GM21825 (cell line): Measurements from ENCODE around the gene ELOA2.
"Not testable (repeated sequence)": the region's sequence is repeated elsewhere in the genome, so short reads cannot be mapped to it uniquely, and the experiment has no call there.

Experiments used
- ATAC-seq: cut with Tn5 transposase; IDR thresholded peaks from one replicate; pipeline ENCODE4 v1.9.1; 2021; ENCODE audit warnings: mild to moderate bottlenecking, moderate library complexity; ENCODE audit not compliant: unreplicated experiment

Gene ELOA2

DNA sequence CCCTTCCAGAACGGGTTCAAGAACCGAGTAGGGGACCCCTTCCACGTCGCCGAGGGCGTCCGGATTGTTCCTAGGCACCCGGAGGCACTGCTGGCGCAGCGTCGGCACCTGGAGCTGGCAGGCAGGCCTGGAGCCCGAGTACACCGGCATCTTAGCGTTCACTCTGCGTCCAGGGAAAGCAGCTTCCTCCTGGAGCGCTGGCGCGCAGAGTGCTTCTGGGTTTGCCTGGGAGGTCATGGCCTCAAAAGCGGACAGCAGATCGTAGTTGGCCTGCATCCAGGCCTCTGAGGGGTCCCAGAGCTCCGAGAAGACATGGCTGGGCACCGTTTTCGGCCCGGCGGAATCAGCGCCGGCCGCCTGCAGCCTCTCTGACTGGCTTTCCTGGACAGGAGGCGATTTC is 12.6 kb downstream of the ELOA2 start:
- not testable (repeated sequence) for ATAC-seq

DNA sequence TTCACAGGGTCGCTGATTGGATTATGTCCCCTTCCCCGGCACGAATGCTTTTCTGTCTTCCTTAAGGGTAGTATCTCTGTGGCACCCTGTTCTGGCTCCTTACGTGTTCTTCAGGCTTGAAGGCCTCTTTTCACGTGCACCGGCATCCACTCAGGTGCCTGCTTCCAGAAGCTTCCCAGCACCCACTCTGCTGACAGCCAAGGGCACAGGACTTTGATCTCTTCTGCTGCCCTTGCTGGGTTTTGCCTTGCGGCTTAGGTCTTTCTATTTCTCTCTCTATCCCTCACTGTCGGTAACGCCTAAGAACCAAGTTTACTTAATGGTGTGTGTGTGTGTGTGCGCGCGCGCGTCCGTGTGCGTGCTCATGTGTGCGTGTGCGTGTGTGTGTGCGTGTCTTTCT is 14.7 kb downstream of the ELOA2 start:
- ATAC-seq: not testable (repeated sequence)

DNA sequence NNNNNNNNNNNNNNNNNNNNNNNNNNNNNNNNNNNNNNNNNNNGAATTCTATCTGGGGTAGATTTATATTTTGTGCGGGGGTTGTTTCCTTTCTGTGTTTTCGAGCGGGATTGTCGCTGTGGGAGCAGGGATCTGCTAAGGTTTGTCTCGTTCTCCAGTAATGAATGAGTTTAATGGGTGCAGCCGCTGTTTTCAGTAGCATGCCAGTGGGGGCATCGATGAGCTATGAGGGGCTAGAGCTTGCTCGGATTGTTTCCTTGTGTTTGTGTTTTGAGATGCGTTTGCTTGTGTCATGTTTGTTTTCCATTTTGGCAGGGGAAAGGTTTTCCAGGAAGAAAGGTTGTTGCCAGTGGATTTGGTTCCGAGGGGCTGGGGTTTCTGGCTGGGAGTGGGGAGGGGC is 15.6 kb downstream of the ELOA2 start:
- not testable (repeated sequence) for ATAC-seq
